HCT116 (cell line): ENCODE measurements around the gene DNAH10. TPM values are rescaled to one million over a fixed set of nuclear protein-coding genes. Genes with fewer than 3 reads are reported as not detected.

ENCODE experiments used
- ATAC-seq: fragments of 200-7000 bp; cut with Tn5 transposase; 2 replicates; pipeline ENCODE4 v1.9.1; 2020; ENCODE audit warnings: mild to moderate bottlenecking, moderate library complexity
- BruUV-seq: library from RNA; stranded (reverse); fragments of 400-500 nt; replicated peaks from 2 replicates; lab custom pipeline; 2021; lab: Mats Ljungman, UMichigan
- CTCF ChIA-PET: fragments of 300-600 bp; sonication (Branson Sonifier 250); formaldehyde crosslinking; loops from one replicate; lab custom pipeline; 2021; ENCODE audit warnings: antibody characterized with exemption; lab: Charles Lee
- POLR2A ChIA-PET: fragments of 300-600, 350-600 bp; sonication (Branson Sonifier 250); formaldehyde crosslinking; loops from one replicate; lab custom pipeline; 2021; ENCODE audit warnings: antibody characterized with exemption; lab: Charles Lee
- RAD21 ChIA-PET, 2 experiments: fragments of 300-600 bp; sonication (Branson Sonifier 250); formaldehyde crosslinking; loops; one replicate each; lab custom pipeline; 2023; ENCODE audit warnings: low total read pairs in 2 of 2; ENCODE audit not compliant: uncharacterized antibody in 2 of 2, unreplicated experiment in 2 of 2, low non-redundant PET in 1 of 2; lab: Charles Lee
- DNase-seq: peaks from one replicate; pipeline ENCODE4 v3.0.0-alpha.2; 2010; ENCODE audit warnings: low read depth, low spot score
- H2AFZ ChIP-seq: fragments of 200-600 bp; shearing (Covaris generic), sonication (generic); 2 replicates; pipeline ENCODE4 v1.6.1; 2017; ENCODE audit warnings: low read depth, mixed run types, mixed read lengths, antibody characterized with exemption, low read length; ENCODE audit not compliant: poor library complexity, severe bottlenecking
- H3K27ac ChIP-seq: 2 replicates; pipeline ENCODE4 v1.5.1; 2012; ENCODE audit warnings: low read depth, low read length
- H3K27me3 ChIP-seq: fragments of 200-600 bp; sonication (generic); 2 replicates; pipeline ENCODE4 v1.6.1; 2016; ENCODE audit warnings: mixed run types, low read length, mixed read lengths; ENCODE audit not compliant: insufficient read depth
- H3K36me3 ChIP-seq, 2 experiments: fragments of 200-500 bp in 1 of 2; fragments of 200-600 bp in 1 of 2; sonication (Bioruptor generic) in 1 of 2; sonication (generic) in 1 of 2; 2 replicates each; pipeline versions ENCODE4 v1.5.1 to v1.6.1; 2014 to 2016; ENCODE audit warnings: low read length in 2 of 2, inconsistent platforms in 1 of 2, mixed read lengths in 1 of 2, mixed run types in 1 of 2; ENCODE audit not compliant: insufficient read depth in 2 of 2, control insufficient read depth in 1 of 2
- H3K4me1 ChIP-seq, 2 experiments: fragments of 200-600 bp in 1 of 2; sonication (generic) in 1 of 2; 2 replicates each; pipeline versions ENCODE4 v1.5.1 to v1.6.1; 2012 to 2017; ENCODE audit warnings: low read length in 2 of 2, inconsistent platforms in 1 of 2, mild to moderate bottlenecking in 1 of 2, mixed read lengths in 1 of 2, mixed run types in 1 of 2, moderate library complexity in 1 of 2; ENCODE audit not compliant: insufficient read depth in 2 of 2, control insufficient read depth in 1 of 2
- H3K4me2 ChIP-seq: fragments of 200-600 bp; sonication (generic); 2 replicates; pipeline ENCODE4 v1.6.1; 2017; ENCODE audit warnings: mixed run types, low read length, mixed read lengths
- H3K4me3 ChIP-seq, 2 experiments: fragments of 200-600 bp in 1 of 2; sonication (generic) in 1 of 2; replicated peaks in 1 of 2; 2 replicates each; pipeline ENCODE4 v1.5.1; 2011 to 2016; ENCODE audit warnings: low read length in 2 of 2, control low read depth in 1 of 2, low read depth in 1 of 2, mild to moderate bottlenecking in 1 of 2, mixed read lengths in 1 of 2, mixed run types in 1 of 2
- H3K79me2 ChIP-seq: fragments of 200-600 bp; sonication (generic); 2 replicates; pipeline ENCODE4 v1.6.1; 2017; ENCODE audit warnings: mild to moderate bottlenecking, mixed run types, low read length, moderate library complexity, mixed read lengths; ENCODE audit not compliant: insufficient read depth
- H3K9ac ChIP-seq: fragments of 200-600 bp; sonication (generic); 2 replicates; pipeline ENCODE4 v1.6.1; 2016; ENCODE audit warnings: low read length, mixed read lengths
- H3K9me2 ChIP-seq: fragments of 200-600 bp; sonication (generic), shearing (Covaris generic); 2 replicates; pipeline ENCODE4 v1.6.1; 2017; ENCODE audit warnings: mixed run types, mild to moderate bottlenecking, moderate library complexity; ENCODE audit not compliant: insufficient read depth
- H3K9me3 ChIP-seq, 2 experiments: fragments of 200-500 bp in 1 of 2; fragments of 200-600 bp in 1 of 2; sonication (Bioruptor generic) in 1 of 2; sonication (generic) in 1 of 2; 2 replicates each; pipeline ENCODE4 v1.6.1; 2014 to 2017; ENCODE audit warnings: low read length in 2 of 2, mixed read lengths in 2 of 2, inconsistent platforms in 1 of 2, low read depth in 1 of 2, mild to moderate bottlenecking in 1 of 2, mixed run types in 1 of 2, moderate library complexity in 1 of 2; ENCODE audit not compliant: control insufficient read depth in 1 of 2, insufficient read depth in 1 of 2
- H4K20me1 ChIP-seq: fragments of 200-600 bp; sonication (generic), shearing (Covaris generic); 2 replicates; pipeline ENCODE4 v1.6.1; 2017; ENCODE audit warnings: mixed run types, mild to moderate bottlenecking, moderate library complexity; ENCODE audit not compliant: insufficient read depth
- EGR1 ChIP-seq: IDR thresholded peaks from 2 replicates; pipeline ENCODE4 v1.6.1; 2012; ENCODE audit warnings: low read depth
- ELF1 ChIP-seq: IDR thresholded peaks from 2 replicates; pipeline ENCODE4 v1.6.1; 2012; ENCODE audit warnings: low read depth, borderline replicate concordance
- EZH2 ChIP-seq: fragments of 200-600 bp; sonication (generic); IDR thresholded peaks from 2 replicates; pipeline ENCODE4 v1.6.1; 2017; ENCODE audit warnings: antibody characterized with exemption, mixed run types
- EZH2phosphoT487 ChIP-seq: fragments of 200-600 bp; IDR thresholded peaks from 2 replicates; pipeline ENCODE4 v1.6.1; 2018; ENCODE audit warnings: antibody characterized with exemption, borderline replicate concordance
- MAX ChIP-seq: IDR thresholded peaks from 2 replicates; pipeline ENCODE4 v1.6.1; 2012
- RAD21 ChIP-seq: IDR thresholded peaks from 2 replicates; pipeline ENCODE4 v1.6.1; 2012; ENCODE audit warnings: low read depth, mild to moderate bottlenecking
- SIN3A ChIP-seq: IDR thresholded peaks from 2 replicates; pipeline ENCODE4 v1.6.1; 2012; ENCODE audit warnings: low read depth
- SP1 ChIP-seq: IDR thresholded peaks from 2 replicates; pipeline ENCODE4 v1.6.1; 2012; ENCODE audit warnings: low read depth
- TCF7L2 ChIP-seq: IDR thresholded peaks from 2 replicates; pipeline ENCODE4 v1.7.0; 2011; ENCODE audit warnings: borderline replicate concordance, inconsistent platforms; ENCODE audit not compliant: insufficient read depth, insufficient read length; ENCODE audit errors: extremely low read depth
- YY1 ChIP-seq: IDR thresholded peaks from 2 replicates; pipeline ENCODE4 v1.6.1; 2011; ENCODE audit warnings: low read length, low read depth, moderate library complexity, mild to moderate bottlenecking; ENCODE audit not compliant: insufficient replicate concordance; ENCODE audit errors: extremely low read depth
- ZFX ChIP-seq: fragments of 450-650 bp; IDR thresholded peaks from 2 replicates; pipeline ENCODE4 v1.6.1; 2017
- ZNF274 ChIP-seq: fragments of 200-500 bp; sonication (Bioruptor generic); IDR thresholded peaks from 2 replicates; pipeline ENCODE4 v1.6.1; 2014; ENCODE audit warnings: mild to moderate bottlenecking, low read depth, low read length, inconsistent platforms
- intact Hi-C: fragments of 100-400 bp; cut with micrococcal nuclease; formaldehyde crosslinking; loops from 2 replicates; pipeline ENCODE4 v1.10.0; 2022
- total RNA-seq: library from RNA; stranded (reverse); gene quantifications from one replicate; pipeline ENCODE4 v1.2.1, GENCODE V29; 2021; ENCODE audit not compliant: unreplicated experiment

The DNAH10 gene
- total RNA-seq, 1 experiment from 2014 or later = 1.3 TPM

GRCh38 chr12:123889848-123890535 is 127.9 kb downstream of the DNAH10 start:
- Histone ChIP-seq H3K4me2 (no peak overlapping the region), H3K27ac (no peak overlapping the region), H3K27me3 (no peaks in the 10 kb centered on the region), H2AFZ (no peak overlapping the region), H3K4me3 (no peak overlapping the region), H3K4me1 (peaks cover 5 to 9% of the 10 kb centered on the region in 2 experiments; a peak in 3 of 4 replicates), H4K20me1 (no peaks in the 10 kb centered on the region), H3K9me3 (no peaks in the 10 kb centered on the region), H3K79me2 (no peaks in the 10 kb centered on the region), H3K9ac (no peak overlapping the region), H3K36me3 (no peaks in the 10 kb centered on the region), H3K9me2 (no peaks in the 10 kb centered on the region)
- no peak for TF ChIP-seq ZNF274
- TF ChIP-seq EZH2 = no peak
- TF ChIP-seq SP1 = no peak
- no peak for TF ChIP-seq TCF7L2
- no peak for TF ChIP-seq YY1
- DNase-seq = no peak
- intact Hi-C loops = no loop called here
- ChIA-PET POLR2A (no interaction called here), RAD21 (no interaction called here), CTCF (interaction anchor here (1.0 kb wide), 1 partner anchor 15 kb away, joined by 3 read pairs; no protein-coding TSS in a partner anchor)
- no TSS peak for BruUV-seq
- ATAC-seq = no peak

- Histone ChIP-seq H3K9me2 (no peaks in the 10 kb centered on the region), H3K4me1 (peaks cover 5 to 9% of the 10 kb centered on the region in 2 experiments; a peak in 3 of 4 replicates), H3K27me3 (no peaks in the 10 kb centered on the region), H3K79me2 (no peaks in the 10 kb centered on the region), H3K4me2 (no peak overlapping the region), H4K20me1 (no peaks in the 10 kb centered on the region), H2AFZ (no peak overlapping the region), H3K27ac (no peak overlapping the region), H3K9me3 (no peaks in the 10 kb centered on the region), H3K36me3 (no peaks in the 10 kb centered on the region), H3K4me3 (no peak overlapping the region), H3K9ac (no peak overlapping the region)
- DNase-seq = no peak
- no peak for ATAC-seq
- ChIA-PET CTCF (interaction anchor here (1.0 kb wide), 1 partner anchor 15 kb away, joined by 3 read pairs; no protein-coding TSS in a partner anchor), POLR2A (no interaction called here), RAD21 (no interaction called here)
- TF ChIP-seq MAX = no peak
- TF ChIP-seq EGR1 = no peak
- no peak for TF ChIP-seq RAD21
- TF ChIP-seq ZFX = no peak
- no peak for TF ChIP-seq EZH2phosphoT487
- TF ChIP-seq SIN3A = no peak
- no peak for TF ChIP-seq ELF1
- intact Hi-C loops = no loop called here
- no TSS peak for BruUV-seq
These were observed 128.4 kb downstream of the DNAH10 start for GRCh38 chr12:123890536-123890902.
